ENCODE data around the gene PPY.
"Not testable (repeated sequence)": the region's sequence is repeated elsewhere in the genome, so short reads cannot be mapped to it uniquely, and the experiment has no call there.

Gene PPY

DNA sequence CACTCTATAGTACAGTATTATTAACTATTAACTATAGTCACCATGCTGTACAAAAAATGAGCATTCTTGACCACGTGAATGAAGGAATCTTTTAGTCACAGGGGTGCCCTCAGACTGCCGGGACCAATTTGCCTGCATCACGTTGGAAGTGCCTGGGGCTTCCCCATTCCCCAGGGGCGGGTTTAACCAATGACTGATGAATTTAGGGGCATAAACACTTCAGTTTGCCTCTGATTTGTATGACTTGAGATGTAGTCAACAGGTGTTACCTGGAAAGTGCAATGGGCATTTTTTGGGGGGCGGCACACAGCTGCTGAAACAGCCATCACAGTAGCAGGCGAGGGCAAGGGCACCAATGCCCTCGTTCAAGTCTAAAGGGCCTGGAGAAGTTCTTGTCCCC lies 20.2 kb upstream of the PPY start:
- DNase-seq, result no peak

DNA sequence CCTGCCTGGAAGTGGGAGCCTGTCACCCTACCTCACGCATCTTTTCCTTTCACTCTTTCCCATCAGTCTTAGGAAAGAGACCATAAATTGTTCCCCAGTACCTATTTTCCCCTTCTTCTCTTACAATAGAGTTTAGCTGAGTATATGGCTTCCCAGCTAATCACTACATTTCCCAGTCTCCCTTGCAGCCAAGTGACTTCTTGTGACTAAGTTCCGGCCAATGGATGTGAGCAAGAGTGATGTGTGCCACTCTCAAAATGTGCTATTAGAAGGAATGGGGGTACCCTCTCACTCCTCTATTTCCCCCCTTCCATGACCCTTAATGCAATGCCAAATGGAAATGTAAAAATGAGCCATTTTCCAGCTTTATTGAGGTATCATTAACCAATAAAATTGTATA lies 19.7 kb upstream of the PPY start:
- DNase-seq, result no peak

DNA sequence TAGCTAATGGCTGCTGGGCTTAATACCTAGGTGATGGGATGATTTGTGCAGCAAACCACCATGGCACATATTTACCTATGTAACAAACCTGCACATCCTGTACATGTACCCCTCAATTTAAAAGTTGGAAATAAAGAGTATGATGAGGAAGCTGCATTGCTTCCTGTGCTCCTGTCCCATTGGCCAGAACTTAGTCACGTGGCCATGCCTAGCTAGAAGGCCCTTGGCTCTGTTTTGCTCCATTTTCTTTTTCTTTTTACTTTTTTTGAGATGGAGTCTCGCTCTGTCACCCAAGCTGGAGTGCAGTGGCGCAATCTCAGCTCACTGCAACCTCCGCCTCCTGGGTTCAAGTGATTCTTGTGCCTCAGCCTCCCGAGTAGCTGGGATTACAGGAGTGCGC lies 19.0 kb upstream of the PPY start:
- not testable (repeated sequence) for DNase-seq

DNA sequence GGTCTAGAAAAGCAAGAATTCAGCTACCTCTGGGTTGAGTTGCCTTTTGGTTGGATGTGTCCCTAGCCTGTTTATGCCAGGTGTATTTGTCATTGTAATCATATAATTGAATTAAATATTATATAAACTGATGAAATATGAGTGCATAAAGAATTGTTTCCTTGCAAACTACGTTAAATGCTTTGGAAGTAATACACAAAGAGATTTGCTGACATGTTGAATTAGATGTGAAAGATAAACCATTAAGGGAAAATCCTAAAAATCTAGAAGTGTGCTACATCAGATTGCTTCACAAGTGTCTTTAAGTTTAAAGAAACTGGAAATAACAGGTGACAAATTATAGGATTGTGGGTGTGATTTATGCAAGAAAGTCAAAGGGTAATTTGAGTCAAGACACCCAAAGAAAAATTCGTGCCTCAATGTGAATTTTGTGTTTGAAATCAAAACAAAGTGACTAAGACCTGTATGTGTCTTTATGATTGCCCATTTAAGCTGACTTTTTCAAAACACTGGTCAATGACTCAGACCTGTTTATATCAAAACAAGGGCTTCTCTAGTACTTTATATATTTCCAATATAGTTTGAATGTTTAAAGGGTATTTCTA lies 16.6 kb upstream of the PPY start:
- DNase-seq, result no peak

DNA sequence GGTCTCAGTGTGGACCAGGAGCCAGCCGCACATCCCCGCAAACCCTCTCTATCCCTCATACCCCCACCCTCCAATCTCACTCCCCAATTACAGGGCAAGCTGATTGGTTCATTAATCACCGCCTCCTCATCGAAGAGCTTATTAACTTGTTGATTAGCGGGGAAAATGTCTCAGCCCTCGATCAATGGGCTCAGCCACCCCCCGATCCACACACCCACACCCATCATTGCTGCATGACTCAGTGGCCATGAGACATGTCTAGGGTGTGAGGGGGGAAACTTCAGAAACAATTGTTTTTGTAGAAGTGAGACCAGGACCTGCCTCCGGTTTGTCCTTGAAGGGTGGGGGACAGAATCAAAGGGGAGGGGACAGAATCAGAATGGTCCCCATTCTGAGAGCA lies 13.9 kb upstream of the PPY start:
- DNase-seq, result no peak

DNA sequence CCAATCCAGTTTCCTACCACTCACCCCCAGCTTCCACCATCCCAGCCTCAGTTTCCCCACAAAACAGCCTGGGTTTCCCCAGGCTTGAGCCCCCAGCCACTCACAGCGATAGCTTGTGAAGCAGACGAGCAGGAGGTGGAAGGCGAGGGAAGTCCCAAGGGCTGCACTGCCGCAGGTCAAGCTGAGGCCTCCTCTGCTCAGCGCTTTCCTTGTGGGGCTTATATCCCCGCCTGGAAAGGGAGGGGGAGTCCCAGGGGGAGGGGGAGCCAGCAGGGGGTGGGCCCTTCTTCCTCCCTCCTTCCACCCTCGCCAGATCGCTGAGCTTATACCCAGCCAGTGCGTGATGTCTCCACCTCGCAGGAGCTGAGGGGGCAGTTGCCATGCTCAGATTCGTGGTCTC lies 11.5 kb upstream of the PPY start, which contains the start of gene PYY:
TSS of gene PYY (minus strand) at position 195 of the 400 bp plus-strand sequence. CDS start 457 bp downstream, outside the sequence.
- no peak for DNase-seq

DNA sequence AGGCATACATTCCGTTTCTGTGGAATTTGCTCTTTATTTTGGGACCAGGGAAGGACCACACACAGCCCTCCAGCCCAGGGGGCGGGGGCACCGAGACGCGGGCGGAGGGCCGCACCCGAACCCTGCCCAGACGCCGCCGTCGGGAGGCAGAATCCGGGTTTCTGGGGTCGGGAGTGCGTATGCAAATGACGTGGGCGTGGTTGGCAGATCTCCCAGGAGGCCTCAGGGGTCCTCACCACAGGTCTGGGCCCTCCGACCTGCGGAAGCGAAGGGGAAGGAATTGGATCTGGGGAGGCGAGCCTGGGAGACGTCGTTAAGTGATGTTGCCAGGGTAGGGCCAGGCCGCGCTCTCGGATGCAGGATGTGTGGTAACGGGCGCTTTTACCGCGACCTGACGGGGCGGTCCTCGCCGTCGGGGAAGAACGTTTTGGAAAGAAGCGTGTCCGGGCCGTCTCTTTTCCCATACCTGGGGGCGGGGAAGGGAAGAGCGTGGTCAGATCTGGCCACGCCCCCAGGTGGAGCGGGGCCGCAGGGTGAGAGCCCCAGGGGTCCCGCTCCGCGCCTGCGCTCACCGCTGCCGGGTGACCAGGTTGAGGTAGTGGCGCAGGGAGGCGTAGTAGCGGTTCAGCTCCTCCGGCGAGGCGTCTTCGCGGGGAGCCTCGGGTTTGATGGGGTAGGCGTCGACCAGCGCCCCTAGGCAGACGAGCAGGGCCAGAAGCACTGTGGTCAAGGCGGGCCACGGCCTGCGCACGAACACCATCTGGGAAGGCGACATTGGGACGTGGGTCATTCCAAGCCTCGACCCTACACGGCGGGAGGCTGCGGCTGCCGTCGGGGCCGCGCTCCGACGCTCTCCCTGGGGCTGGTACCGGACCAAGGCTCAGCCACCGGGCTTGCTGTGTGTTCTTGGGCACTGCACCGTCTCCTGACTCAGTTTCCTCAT lies 10.7 kb upstream of the PPY start:
- no peak for DNase-seq

DNA sequence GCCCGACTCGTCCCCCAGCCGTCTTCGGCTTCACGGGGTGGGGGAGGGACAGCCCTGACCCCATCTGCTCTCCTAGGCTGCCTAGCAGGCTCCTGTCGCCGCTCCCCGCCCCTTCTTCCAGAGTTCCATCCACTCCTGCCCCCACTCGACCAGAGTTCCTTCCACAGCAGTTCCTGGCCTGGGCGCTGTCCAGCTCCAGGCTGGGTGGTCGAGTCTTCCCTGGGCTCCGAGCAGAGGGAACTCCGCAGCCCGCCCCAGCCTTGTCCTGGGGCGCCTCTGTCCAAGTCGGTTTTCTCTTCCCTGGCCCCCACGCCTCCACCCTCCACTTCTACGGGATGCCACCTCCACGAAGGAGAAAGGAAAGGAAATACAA lies 10.1 kb upstream of the PPY start:
- no peak for DNase-seq

DNA sequence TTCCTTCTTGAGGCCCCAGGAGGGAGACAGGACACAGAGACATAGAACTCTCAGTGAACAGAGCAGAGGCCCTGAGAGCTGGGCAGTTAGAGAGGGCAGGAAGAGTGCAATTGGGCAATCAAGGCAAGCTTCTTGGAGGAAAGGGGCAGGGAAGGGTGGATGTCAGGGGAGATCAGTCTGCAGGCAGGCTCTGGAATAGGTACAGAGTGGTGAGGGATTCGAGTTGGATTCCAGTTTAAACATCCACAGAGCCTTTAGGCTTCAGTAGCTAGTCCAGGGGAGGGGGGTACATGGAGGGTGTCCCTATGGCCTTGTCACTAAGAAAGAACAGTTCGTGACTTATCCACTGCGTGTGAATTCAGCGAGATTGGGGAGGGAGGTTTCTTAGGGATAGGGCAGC lies 9.5 kb upstream of the PPY start:
- DNase-seq, result no peak

DNA sequence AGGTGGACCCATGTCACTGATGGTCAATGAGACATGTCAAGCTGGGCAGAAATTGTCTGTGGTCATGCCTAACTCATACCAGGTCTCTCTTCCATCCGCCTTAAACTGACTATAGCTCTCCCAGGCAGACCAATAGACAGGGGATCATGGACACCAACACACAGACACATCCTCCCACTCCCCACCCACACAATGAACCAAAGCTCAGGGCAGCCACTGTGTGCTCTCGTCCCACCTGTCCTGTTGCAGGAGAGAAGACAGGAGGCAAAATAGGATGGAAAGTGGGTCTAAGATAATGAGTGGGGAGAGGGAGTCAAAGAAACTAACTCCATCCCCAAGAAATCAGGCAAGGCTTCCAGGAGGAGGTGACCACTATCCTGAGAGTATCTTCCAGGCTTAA lies 8.3 kb upstream of the PPY start:
- no peak for DNase-seq

DNA sequence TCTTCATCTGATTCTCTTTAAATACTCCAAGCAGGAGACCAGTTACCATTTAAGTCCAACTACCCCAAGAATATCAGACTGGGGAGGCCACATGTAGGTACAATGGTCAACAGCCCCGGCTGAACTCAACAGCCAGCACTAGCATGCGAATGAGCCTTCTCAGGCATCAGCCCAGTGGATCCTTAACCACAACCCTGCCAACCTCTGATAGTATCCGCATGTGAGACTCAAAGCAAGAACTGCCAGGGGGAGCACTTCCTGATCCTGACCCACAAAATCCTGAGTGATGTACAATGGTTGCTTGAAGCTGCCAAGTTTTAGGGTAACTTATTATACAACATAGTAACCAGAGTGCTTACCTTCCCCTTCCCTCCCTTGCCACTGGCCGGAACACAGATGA lies 7.5 kb upstream of the PPY start:
- no peak for DNase-seq

DNA sequence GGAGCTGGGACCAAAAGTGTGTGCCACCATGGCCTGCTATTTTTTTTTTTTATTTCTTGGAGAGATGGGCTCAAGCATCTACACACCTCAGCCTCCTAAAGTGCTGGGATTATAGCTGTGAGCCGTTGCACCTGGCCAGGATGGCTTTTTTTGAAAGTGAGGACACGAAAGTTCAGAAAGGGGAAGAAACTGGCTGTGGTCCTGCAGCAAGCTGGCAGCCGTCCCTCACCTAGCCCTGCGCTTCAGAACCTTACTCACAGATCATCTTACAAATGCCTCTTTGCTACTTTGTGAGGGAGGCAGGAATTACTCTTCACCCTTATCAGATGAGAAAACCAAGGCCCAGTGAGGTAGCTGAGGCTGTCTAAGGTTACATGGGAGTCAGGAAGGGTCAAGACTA lies 4.5 kb upstream of the PPY start:
- DNase-seq, result no peak

DNA sequence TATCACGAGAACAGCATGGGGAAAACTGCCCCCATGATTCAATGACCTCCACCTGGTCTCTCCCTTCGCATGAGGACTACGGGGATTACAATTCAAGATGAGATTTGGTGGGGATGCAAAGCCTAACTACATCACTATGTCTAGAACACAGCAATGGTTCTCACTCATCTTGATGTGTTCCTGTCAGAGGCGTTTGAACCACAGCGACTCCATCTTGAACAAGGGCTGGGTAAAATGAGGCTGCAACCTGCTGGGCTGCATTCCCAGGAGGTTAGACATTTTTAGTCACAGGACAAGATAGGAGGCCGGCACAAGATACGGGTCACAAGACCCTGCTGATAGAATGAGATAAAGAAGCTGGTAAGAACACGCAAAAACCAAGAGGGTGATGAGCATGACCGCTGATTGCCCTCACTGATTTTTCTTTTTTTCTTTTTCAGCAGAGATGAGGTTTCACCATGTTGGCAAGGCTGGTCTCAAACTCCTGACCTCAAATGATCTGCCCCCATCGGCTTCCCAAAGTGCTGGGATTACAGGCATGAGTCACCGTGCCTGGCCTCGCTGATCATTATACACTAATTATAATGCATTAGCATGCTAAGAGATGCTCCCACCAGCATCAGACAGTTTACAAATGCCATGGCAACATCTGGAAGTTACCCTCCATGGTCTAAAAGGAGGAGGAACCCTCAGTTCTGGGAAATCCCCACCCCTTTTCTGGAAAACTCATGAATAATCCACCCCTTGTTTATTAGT lies 3.0 kb upstream of the PPY start:
- DNase-seq, result no peak

DNA sequence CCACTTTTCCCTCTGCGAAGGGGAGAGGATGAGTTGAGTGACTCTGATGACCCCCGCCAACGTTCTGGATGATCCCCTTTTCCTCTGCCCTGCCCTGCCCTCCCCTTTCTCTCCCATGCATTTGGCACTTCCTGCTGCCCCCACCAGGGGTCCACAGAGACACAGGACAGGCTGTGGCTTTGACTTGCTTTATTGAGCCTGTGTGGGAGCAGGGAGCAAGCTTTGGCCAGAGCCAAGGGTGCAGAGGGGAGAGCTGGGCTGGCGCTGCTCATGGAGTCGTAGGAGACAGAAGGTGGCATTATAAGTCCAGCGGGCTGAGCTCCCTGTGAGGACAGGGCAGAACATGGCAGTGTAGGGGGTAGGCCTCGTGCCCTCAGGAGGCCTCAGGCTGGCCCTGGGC lies 1.6 kb downstream of the PPY start:
- no peak for DNase-seq

DNA sequence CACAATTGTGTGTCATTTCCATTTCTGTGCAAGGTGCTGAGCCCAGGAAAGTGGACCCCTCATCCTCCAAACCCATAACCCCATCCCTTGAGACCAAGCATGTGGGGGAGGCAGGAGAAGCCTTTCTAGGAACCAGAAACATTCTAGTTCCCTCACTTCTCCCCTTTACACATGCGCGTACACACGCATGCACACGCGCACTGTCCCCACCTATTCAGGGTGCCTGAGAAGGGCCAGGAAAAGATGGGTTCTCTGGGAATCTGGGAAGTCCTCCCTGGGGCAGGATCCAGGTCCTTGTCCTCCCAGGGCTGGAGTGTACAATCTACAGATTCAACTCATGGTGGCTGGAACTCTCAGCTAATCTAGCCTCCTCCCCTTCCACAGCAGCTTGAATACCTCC lies 2.4 kb downstream of the PPY start:
- DNase-seq, result no peak

DNA sequence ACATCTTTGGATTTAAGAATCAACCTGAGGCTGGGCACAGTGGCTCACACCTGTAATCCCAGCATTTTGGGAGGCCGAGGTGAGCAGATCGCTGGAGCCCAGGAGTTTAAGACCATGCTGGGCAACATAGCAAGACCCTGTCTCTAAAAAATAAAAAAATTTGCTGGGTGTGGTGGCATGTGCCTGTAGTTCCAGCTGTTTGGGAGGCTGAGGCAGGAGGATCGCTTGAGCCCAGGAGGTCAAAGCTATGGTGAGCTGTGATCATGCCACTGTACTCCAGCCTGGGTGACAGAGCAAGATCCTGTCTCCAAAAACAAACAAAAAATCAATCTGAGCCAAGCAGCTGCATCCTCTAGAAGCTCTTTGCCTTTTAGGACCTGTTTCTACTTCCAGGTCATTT lies 2.8 kb downstream of the PPY start:
- not testable (repeated sequence) for DNase-seq

DNA sequence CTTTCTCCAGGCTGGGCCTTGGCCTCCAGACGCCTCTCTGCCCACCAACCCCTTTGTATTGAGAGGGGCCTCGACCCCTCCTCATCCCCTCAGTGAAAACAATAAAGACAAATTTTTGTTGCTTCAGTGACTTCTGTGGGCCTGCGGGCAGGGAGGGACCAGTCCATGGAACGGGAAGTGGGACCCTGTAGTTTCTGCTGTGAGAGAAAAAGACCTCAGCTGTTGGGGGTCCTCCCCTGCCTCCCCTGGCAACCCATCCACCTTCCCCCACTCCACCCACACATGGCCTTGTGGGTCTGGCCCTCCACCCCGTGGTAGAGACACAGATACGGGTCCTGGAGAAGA lies 3.5 kb downstream of the PPY start:
- no peak for DNase-seq

DNA sequence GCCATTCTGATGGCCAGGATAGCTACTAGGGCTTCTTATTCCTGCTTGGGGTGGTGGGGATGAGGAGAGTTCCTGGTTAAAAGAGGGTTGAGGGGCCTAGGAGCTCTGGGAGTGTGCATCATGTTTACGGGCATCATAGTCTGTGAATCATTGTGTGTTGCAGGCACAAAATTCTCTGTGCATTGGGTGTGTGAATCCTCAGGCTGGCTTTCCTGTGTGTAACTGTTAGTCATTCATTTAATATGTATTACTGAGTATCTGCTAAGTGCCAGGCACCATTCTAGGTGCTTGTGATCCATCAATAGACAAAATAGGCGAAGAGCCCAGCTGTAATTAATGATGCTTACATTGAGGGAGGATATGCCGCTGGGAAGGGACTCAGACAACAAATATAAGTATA lies 5.8 kb downstream of the PPY start:
- DNase-seq, result no peak

DNA sequence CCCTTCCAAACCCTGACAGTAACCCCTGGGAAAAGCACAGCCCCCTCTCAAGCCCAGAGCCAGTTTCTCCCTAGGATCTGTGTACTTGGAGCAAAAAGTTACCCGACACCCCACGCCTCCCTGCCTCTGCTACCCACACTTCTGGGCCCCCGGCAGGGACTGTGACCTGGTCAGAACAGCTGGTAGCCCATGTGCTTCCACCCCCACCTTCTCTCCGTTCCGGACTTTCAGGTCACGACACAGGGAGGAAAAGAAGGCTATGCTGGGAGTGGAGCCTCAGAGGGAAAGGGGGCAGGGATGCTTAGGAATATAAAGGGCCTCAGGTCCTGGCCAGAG lies 6.4 kb downstream of the PPY start:
- DNase-seq, result no peak

DNA sequence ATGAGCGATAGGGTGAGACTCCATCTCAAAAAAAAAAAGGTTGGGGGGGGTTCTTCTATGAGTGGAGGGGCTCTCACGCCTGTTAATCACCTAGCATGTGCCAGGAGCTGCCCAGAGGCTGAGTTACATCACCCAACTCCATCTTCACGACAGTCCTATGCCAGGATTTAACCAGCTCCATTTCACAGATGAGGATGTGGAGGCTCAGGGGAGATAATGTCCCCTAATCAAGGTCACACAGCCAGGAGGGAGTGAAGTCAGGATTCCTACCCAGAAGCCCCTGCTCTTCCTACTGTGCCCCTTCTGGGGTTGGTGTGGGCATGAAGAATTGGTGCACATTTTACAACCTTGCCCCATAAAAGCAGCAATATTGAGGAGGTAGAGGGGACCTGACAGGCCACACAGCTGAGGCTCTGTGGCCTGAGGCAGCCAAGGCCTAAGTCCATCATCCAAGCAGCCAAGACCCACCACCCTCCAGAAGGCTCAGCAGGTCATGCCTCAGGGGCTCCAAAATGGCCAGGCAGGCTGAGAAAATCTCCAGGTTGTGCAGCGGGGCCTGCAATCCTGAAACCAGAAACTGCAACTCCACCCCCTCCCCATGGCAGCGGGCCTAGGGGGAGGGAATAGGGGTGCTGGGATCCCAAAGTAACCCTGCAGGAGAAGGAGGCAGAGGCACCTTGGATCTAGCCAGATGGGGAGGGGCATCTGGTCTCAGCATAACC lies 6.9 kb downstream of the PPY start:
- no peak for DNase-seq

DNA sequence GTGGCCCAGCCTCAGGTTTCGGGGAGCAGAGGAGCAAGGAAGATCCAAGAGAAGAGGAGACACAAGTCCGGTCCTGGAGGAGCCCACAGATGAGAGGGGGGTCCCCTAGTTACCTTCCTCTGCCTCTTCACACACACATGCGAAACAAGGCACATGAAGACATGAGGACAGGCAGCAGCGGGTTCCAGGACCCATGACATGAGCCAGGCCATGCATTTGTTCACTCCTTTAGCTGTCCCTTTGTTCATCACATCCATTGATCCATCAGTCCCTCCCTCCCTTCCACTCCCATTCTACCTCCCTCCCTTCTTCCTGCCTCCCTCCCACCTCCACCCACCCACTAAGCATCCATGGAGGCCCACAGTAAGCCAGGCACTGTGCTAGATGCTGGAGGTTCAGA lies 9.4 kb downstream of the PPY start:
- DNase-seq, result no peak

DNA sequence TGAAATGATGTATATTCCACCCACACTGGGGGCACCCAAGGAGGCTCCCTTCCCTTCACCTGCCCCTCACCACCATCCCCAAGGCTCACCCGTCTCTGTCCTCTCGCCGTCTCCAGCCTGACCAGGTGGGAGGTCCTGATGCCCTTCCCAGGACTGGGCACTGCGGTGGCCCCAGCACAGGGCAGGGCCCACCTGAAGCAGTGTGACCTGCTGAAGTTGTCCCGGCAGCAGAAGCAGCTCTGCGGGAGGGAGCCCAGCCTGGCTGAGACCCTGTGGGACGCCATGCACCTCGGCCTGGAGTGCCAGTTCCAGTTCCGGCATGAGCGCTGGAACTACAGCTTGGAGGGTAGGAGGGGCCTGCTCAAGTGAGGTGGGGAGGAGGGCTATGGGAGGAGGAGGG lies 9.9 kb downstream of the PPY start:
- DNase-seq, result no peak

DNA sequence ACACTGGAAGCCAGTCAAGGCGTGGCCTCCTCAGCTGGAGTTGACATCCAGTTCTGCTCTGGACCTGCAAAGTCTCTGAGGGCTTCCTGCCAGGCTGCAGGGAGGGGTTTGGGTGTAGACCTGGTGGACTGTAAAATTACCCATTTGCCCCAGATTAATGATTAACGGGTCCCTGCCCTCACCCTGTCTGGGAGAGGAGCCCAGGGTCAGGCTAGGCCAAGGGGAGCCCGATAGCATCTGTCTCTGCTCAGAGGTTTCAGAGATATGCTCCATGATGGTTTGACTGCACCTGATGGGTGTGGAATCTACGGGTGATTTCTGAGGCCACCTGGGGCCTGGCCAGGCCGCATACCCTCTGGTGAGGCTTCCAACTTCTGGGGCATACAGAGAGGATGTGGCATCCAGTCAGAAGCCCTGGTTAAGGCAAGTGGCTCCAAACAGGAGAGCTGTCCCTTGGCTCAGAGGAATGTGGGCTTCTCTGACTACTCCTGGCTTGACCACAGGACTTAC lies 11.2 kb downstream of the PPY start:
- no peak for DNase-seq
